CD14-positive monocyte (primary cell): ENCODE measurements around the gene ENKD1. TPM values are rescaled to one million over a fixed set of nuclear protein-coding genes. Genes with fewer than 3 reads are reported as not detected.
A peak's percentile ranks its signal among the peaks of the same experiment; 100 is the strongest.

Source experiments
- DNase-seq, 3 donors: peaks; one replicate each; pipeline ENCODE4 v3.0.0-alpha.2; 2011 to 2022
- H2AFZ ChIP-seq: 2 replicates; pipeline ENCODE4 v1.6.0; 2012; ENCODE audit warnings: mild to moderate bottlenecking, low read depth, low read length, inconsistent platforms; ENCODE audit not compliant: insufficient read depth, poor library complexity, severe bottlenecking
- H3K27ac ChIP-seq, 2 donors: 1 replicate in 1 of 2; 2 replicates in 1 of 2; pipeline ENCODE4 v1.5.1; 2012 to 2013; ENCODE audit warnings: low read length in 2 of 2, control low read depth in 1 of 2, inconsistent platforms in 1 of 2, low read depth in 1 of 2, mild to moderate bottlenecking in 1 of 2
- H3K27me3 ChIP-seq, 2 donors: one replicate each; pipeline versions ENCODE4 v1.6.0 to v1.6.1; 2011 to 2013; ENCODE audit warnings: low read length in 2 of 2; ENCODE audit not compliant: control insufficient read depth in 2 of 2, insufficient read depth in 2 of 2
- H3K36me3 ChIP-seq, 2 donors: replicated peaks in 1 of 2; 1 replicate in 1 of 2; 2 replicates in 1 of 2; pipeline versions ENCODE4 v1.5.1 to v1.6.1; 2012 to 2013; ENCODE audit warnings: low read length in 2 of 2, control low read depth in 1 of 2, inconsistent platforms in 1 of 2, mild to moderate bottlenecking in 1 of 2; ENCODE audit not compliant: insufficient read depth in 2 of 2, control insufficient read depth in 1 of 2
- H3K4me1 ChIP-seq, 2 donors: 1 replicate in 1 of 2; 2 replicates in 1 of 2; pipeline versions ENCODE4 v1.5.1 to v1.6.1; 2012 to 2013; ENCODE audit warnings: low read length in 2 of 2, control low read depth in 1 of 2, inconsistent platforms in 1 of 2, mild to moderate bottlenecking in 1 of 2, moderate library complexity in 1 of 2; ENCODE audit not compliant: insufficient read depth in 2 of 2, control insufficient read depth in 1 of 2
- H3K4me2 ChIP-seq: replicated peaks from 2 replicates; pipeline ENCODE3; 2012; ENCODE audit warnings: low read length, moderate library complexity, mild to moderate bottlenecking; ENCODE audit not compliant: poor library complexity, severe bottlenecking; ENCODE audit errors: extremely low read depth
- H3K4me3 ChIP-seq, 3 experiments: fragments of 200-600 bp in 1 of 3; sonication (generic) in 1 of 3; replicated peaks in 1 of 3; 1 replicate in 2 of 3; 2 replicates in 1 of 3; pipeline ENCODE4 v1.5.1; 2011 to 2013; ENCODE audit warnings: low read length in 3 of 3, mild to moderate bottlenecking in 3 of 3, control low read depth in 2 of 3, low read depth in 2 of 3, inconsistent platforms in 1 of 3, moderate library complexity in 1 of 3
- H3K79me2 ChIP-seq: 2 replicates; pipeline ENCODE4 v1.6.0; 2012; ENCODE audit warnings: mild to moderate bottlenecking, control low read depth, inconsistent platforms, low read length, moderate library complexity; ENCODE audit not compliant: insufficient read depth
- H3K9ac ChIP-seq: 2 replicates; pipeline ENCODE4 v1.6.0; 2017; ENCODE audit warnings: low read length, mild to moderate bottlenecking; ENCODE audit not compliant: insufficient read depth, poor library complexity, severe bottlenecking
- H3K9me3 ChIP-seq, 2 donors: replicated peaks in 1 of 2; 1 replicate in 1 of 2; 2 replicates in 1 of 2; pipeline versions ENCODE4 v1.5.1 to v1.6.1; 2012 to 2013; ENCODE audit warnings: low read length in 2 of 2, control low read depth in 1 of 2; ENCODE audit not compliant: control insufficient read depth in 1 of 2, insufficient read depth in 1 of 2
- H4K20me1 ChIP-seq: 2 replicates; pipeline ENCODE4 v1.6.0; 2012; ENCODE audit warnings: mild to moderate bottlenecking, low read length, control low read depth, moderate library complexity; ENCODE audit not compliant: insufficient read depth
- H3K27ac Mint-ChIP-seq, 7 donors: one replicate each; pipeline ENCODE4 v1.8.0; 2020; ENCODE audit warnings: mild to moderate bottlenecking in 7 of 7, mixed read lengths in 7 of 7, moderate library complexity in 6 of 7, inconsistent platforms in 2 of 7
- H3K27me3 Mint-ChIP-seq, 3 donors: one replicate each; pipeline ENCODE4 v1.8.0; 2021 to 2022; ENCODE audit warnings: low read depth in 3 of 3, mild to moderate bottlenecking in 3 of 3, mixed read lengths in 3 of 3, moderate library complexity in 3 of 3, inconsistent platforms in 1 of 3
- H3K36me3 Mint-ChIP-seq, 2 donors: one replicate each; pipeline ENCODE4 v1.8.0; 2020; ENCODE audit warnings: mixed read lengths in 2 of 2, inconsistent platforms in 1 of 2, mild to moderate bottlenecking in 1 of 2
- H3K4me1 Mint-ChIP-seq: one replicate; pipeline ENCODE4 v1.8.0; 2020; ENCODE audit warnings: mild to moderate bottlenecking, mixed read lengths
- H3K4me3 Mint-ChIP-seq, 2 donors: one replicate each; pipeline ENCODE4 v1.8.0; 2020; ENCODE audit warnings: mild to moderate bottlenecking in 2 of 2, mixed read lengths in 2 of 2, moderate library complexity in 1 of 2
- H3K9me3 Mint-ChIP-seq, 7 donors: one replicate each; pipeline ENCODE4 v1.8.0; 2020 to 2022; ENCODE audit warnings: mixed read lengths in 7 of 7, mild to moderate bottlenecking in 6 of 7, moderate library complexity in 6 of 7, inconsistent platforms in 2 of 7
- CTCF ChIP-seq: fragments of 200-600 bp; IDR thresholded peaks from one replicate; pipeline ENCODE4 v1.8.0; 2022; ENCODE audit warnings: antibody characterized with exemption, mild to moderate bottlenecking
- WGBS: methylation state at CpG from one replicate; pipeline ENCODE4 v1.1.5; 2013; ENCODE audit warnings: missing lambda C conversion rate; ENCODE audit not compliant: insufficient coverage; 5-methylcytosine and 5-hydroxymethylcytosine counted together
- intact Hi-C, 2 donors: fragments of 100-400 bp; cut with micrococcal nuclease; formaldehyde crosslinking; loops; one replicate each; pipeline versions ENCODE4 v1.15.0 to v1.15.1; 2023
- polyA plus RNA-seq, 3 donors: library from polyadenylated mRNA; depleted of rRNA in 1 of 3; unstranded in 2 of 3; stranded (reverse) in 1 of 3; fragments of 300-500 nt in 2 of 3; fragments of >200 nt in 1 of 3; fragmentation: Illumina TruSeq in 2 of 3; gene quantifications; 1 replicate in 2 of 3; 2 replicates in 1 of 3; pipeline ENCODE4 v1.2.3, GENCODE V29; 2012 to 2021

ENKD1 gene
- polyA plus RNA-seq, 3 donors = 0.92 to 6.2 (median 3.2) TPM

GRCh38 chr16:67648088-67648763, 18.3 kb downstream of the ENKD1 start:
- no peaks in the 10 kb centered on the region for H3K36me3 ChIP-seq
- no peak for TF ChIP-seq CTCF
- H3K4me3 ChIP-seq = no peak overlapping the region
- no peak overlapping the region for H3K9ac ChIP-seq
- peaks cover 5 to 10% of the 10 kb centered on the region in 2 donors for H3K4me1 ChIP-seq
- peaks cover 12 to 20% (median 20%) of the 10 kb centered on the region in 3 donors for H3K27me3 Mint-ChIP-seq
- peaks cover 0 to 2% (median 0%) of the 10 kb centered on the region in 7 donors for H3K9me3 Mint-ChIP-seq
- H3K27ac ChIP-seq = no peak overlapping the region
- 95% methylated on average over 56 of the region's 65 CpGs for WGBS
- intact Hi-C loops = no loop called here
- peak in 1 of 3 donors; percentile 2 for DNase-seq
- H3K9me3 ChIP-seq = no peaks in the 10 kb centered on the region
- H3K4me1 Mint-ChIP-seq = peaks cover 5% of the 10 kb centered on the region
- no peaks in the 10 kb centered on the region for H4K20me1 ChIP-seq
- H2AFZ ChIP-seq = no peak overlapping the region
- no peak overlapping the region for H3K27ac Mint-ChIP-seq
- no peaks in the 10 kb centered on the region for H3K79me2 ChIP-seq
- H3K36me3 Mint-ChIP-seq = no peaks in the 10 kb centered on the region
- H3K27me3 ChIP-seq = peaks cover 2 to 19% of the 10 kb centered on the region in 2 donors
- no peak overlapping the region for H3K4me2 ChIP-seq
- H3K4me3 Mint-ChIP-seq = no peak overlapping the region

GRCh38 chr16:67647681-67648080, 18.9 kb downstream of the ENKD1 start:
- Histone ChIP-seq H3K9me3 (no peaks in the 10 kb centered on the region), H2AFZ (no peak overlapping the region), H3K27ac (no peak overlapping the region), H3K36me3 (no peaks in the 10 kb centered on the region), H3K27me3 (peaks cover 2 to 19% of the 10 kb centered on the region in 2 donors), H3K9ac (no peak overlapping the region), H4K20me1 (no peaks in the 10 kb centered on the region), H3K4me3 (no peak overlapping the region), H3K4me1 (peaks cover 5 to 10% of the 10 kb centered on the region in 2 donors), H3K79me2 (no peaks in the 10 kb centered on the region), H3K4me2 (no peak overlapping the region)
- WGBS = no CpG with 5 or more reads among the region's 13 CpGs
- intact Hi-C loops = no loop called here
- DNase-seq = no peak
- peaks cover 5% of the 10 kb centered on the region for H3K4me1 Mint-ChIP-seq
- H3K27me3 Mint-ChIP-seq = peaks cover 14 to 24% (median 20%) of the 10 kb centered on the region in 3 donors
- H3K27ac Mint-ChIP-seq = no peak overlapping the region
- peaks cover 0 to 2% (median 0%) of the 10 kb centered on the region in 7 donors for H3K9me3 Mint-ChIP-seq
- no peak for TF ChIP-seq CTCF
- no peaks in the 10 kb centered on the region for H3K36me3 Mint-ChIP-seq
- no peak overlapping the region for H3K4me3 Mint-ChIP-seq
